Astrocyte of the cerebellum (primary cell): ENCODE results near the gene PRKG1.
A peak's percentile ranks its signal among the peaks of the same experiment; 100 is the strongest.

ENCODE experiments used
- DNase-seq: peaks from one replicate; pipeline ENCODE4 v3.0.0-alpha.2; 2011; ENCODE audit warnings: low read depth
- H3K4me3 ChIP-seq: 2 replicates; pipeline ENCODE4 v1.5.1; 2011; ENCODE audit warnings: mild to moderate bottlenecking, low read depth, low read length, moderate library complexity
- CTCF ChIP-seq: IDR thresholded peaks from 2 replicates; pipeline ENCODE4 v1.5.1; 2012; ENCODE audit warnings: low read length, low read depth, moderate library complexity, mild to moderate bottlenecking; ENCODE audit errors: missing control alignments
- in situ Hi-C: cut with HindIII; loops from 2 replicates; pipeline ENCODE4 v1.10.0; 2017; ENCODE audit warnings: low sequenced_read_pairs

The PRKG1 gene

GRCh38 chr10:51874131-51874530 lies 799.8 kb downstream of the PRKG1 start:
- in situ Hi-C loops, result no loop called here

GRCh38 chr10:51875610-51876009 lies 801.3 kb downstream of the PRKG1 start:
- TF ChIP-seq CTCF, result no peak
- DNase-seq, result no peak
- no peak overlapping the region for H3K4me3 ChIP-seq
- in situ Hi-C loops, result no loop called here

More at GRCh38 chr10:51874131-51874530, 799.8 kb downstream of the PRKG1 start:
- DNase-seq, result no peak
- TF ChIP-seq CTCF, result no peak
- no peak overlapping the region for H3K4me3 ChIP-seq

GRCh38 chr10:51876503-51876902 lies 802.2 kb downstream of the PRKG1 start:
- TF ChIP-seq CTCF, result no peak
- H3K4me3 ChIP-seq, result no peak overlapping the region
- DNase-seq, result no peak
- in situ Hi-C loops, result no loop called here

GRCh38 chr10:51876979-51877378 lies 802.7 kb downstream of the PRKG1 start:
- in situ Hi-C loops, result no loop called here
- H3K4me3 ChIP-seq, result no peak overlapping the region
- no peak for DNase-seq
- TF ChIP-seq CTCF, result no peak

- H3K4me3 ChIP-seq, result no peak overlapping the region
- in situ Hi-C loops, result no loop called here
- no peak for DNase-seq
- no peak for TF ChIP-seq CTCF
Observed at GRCh38 chr10:51877636-51878035, 803.3 kb downstream of the PRKG1 start.

GRCh38 chr10:51878695-51879094 lies 804.4 kb downstream of the PRKG1 start:
- TF ChIP-seq CTCF, result no peak
- no peak for DNase-seq
- in situ Hi-C loops, result no loop called here
- H3K4me3 ChIP-seq, result no peak overlapping the region

GRCh38 chr10:51879238-51879637 lies 805.0 kb downstream of the PRKG1 start:
- TF ChIP-seq CTCF, result no peak
- in situ Hi-C loops, result no loop called here
- H3K4me3 ChIP-seq, result no peak overlapping the region
- DNase-seq, result peak; percentile 80
